Mammary epithelial cell (primary cell): ENCODE measurements around the gene MEG3.

ENCODE experiments used
- EZH2 ChIP-seq: IDR thresholded peaks from 2 replicates; pipeline ENCODE4 v1.6.1; 2012; ENCODE audit warnings: low read length, inconsistent platforms, borderline replicate concordance
- TF ChIP-seq, protein P1 (sequence below), 2 donors: IDR thresholded peaks in 1 of 2; conservative IDR thresholded peaks in 1 of 2; 2 replicates each; pipeline ENCODE4 v1.5.1; 2011 to 2012; ENCODE audit warnings: inconsistent platforms in 2 of 2, low read length in 2 of 2, mild to moderate bottlenecking in 2 of 2, control low read depth in 1 of 2, low read depth in 1 of 2; ENCODE audit not compliant: insufficient read depth in 1 of 2; ENCODE audit errors: extremely low read depth in 1 of 2

- no peak for TF ChIP-seq EZH2
- TF ChIP-seq, protein P1, sequence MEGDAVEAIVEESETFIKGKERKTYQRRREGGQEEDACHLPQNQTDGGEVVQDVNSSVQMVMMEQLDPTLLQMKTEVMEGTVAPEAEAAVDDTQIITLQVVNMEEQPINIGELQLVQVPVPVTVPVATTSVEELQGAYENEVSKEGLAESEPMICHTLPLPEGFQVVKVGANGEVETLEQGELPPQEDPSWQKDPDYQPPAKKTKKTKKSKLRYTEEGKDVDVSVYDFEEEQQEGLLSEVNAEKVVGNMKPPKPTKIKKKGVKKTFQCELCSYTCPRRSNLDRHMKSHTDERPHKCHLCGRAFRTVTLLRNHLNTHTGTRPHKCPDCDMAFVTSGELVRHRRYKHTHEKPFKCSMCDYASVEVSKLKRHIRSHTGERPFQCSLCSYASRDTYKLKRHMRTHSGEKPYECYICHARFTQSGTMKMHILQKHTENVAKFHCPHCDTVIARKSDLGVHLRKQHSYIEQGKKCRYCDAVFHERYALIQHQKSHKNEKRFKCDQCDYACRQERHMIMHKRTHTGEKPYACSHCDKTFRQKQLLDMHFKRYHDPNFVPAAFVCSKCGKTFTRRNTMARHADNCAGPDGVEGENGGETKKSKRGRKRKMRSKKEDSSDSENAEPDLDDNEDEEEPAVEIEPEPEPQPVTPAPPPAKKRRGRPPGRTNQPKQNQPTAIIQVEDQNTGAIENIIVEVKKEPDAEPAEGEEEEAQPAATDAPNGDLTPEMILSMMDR (conservative IDR thresholded peaks at IDR 0.05 in 1 of 2, IDR thresholded peaks at IDR 0.05 in 1 of 2; ENCODE audit: extremely low read depth in 1 of 2, insufficient read depth in 1 of 2, low read depth in 1 of 2, low read length in 2 of 2) = no peak
These were observed 67.8 kb downstream of the MEG3 start for GRCh38 chr14:100893760-100894159.
